Bronchial epithelial cell (primary cell): ENCODE data around the gene RWDD3. TPM values are rescaled to one million over a fixed set of nuclear protein-coding genes. Genes with fewer than 3 reads are reported as not detected.

Source experiments
- DNase-seq: peaks from one replicate; pipeline ENCODE4 v3.0.0-alpha.2; 2010; ENCODE audit warnings: low read depth
- FAIRE-seq: peaks from 2 replicates; lab custom pipeline; 2011; peaks lifted over from hg19 to GRCh38; lab: Jason Lieb, UNC
- H3K27me3 ChIP-seq: 2 replicates; pipeline ENCODE4 v1.5.1; 2011; ENCODE audit warnings: low read length; ENCODE audit not compliant: control insufficient read depth, insufficient read depth
- H3K36me3 ChIP-seq: 2 replicates; pipeline ENCODE4 v1.5.1; 2011; ENCODE audit warnings: low read length; ENCODE audit not compliant: control insufficient read depth, insufficient read depth
- H3K4me3 ChIP-seq: 2 replicates; pipeline ENCODE4 v1.5.1; 2011; ENCODE audit warnings: mild to moderate bottlenecking, low read depth, low read length, control low read depth
- CTCF ChIP-seq: IDR thresholded peaks from 2 replicates; pipeline ENCODE4 v1.5.1; 2011; ENCODE audit warnings: mild to moderate bottlenecking, moderate library complexity, low read length, control low read depth, inconsistent platforms; ENCODE audit not compliant: insufficient read depth, severe bottlenecking
- total RNA-seq: library from RNA; depleted of rRNA; stranded (reverse); fragments of >200 nt; gene quantifications from 2 replicates; pipeline ENCODE4 v1.2.1, GENCODE V29; 2014

RWDD3 gene
- total RNA-seq, 1 donor from 2014 or later = 8.4 TPM

- H3K27me3 ChIP-seq = no peaks in the 10 kb centered on the region
- TF ChIP-seq CTCF = no peak
- DNase-seq = no peak
- no peak overlapping the region for H3K4me3 ChIP-seq
- FAIRE-seq = no peak
- H3K36me3 ChIP-seq = no peaks in the 10 kb centered on the region
These were observed 11.4 kb upstream of the RWDD3 start for GRCh38 chr1:95222629-95223028.

GRCh38 chr1:95223110-95223509 lies 10.9 kb upstream of the RWDD3 start:
- Histone ChIP-seq H3K4me3 (no peak overlapping the region), H3K27me3 (no peaks in the 10 kb centered on the region), H3K36me3 (no peaks in the 10 kb centered on the region)
- FAIRE-seq = no peak
- peak; percentile 29 for DNase-seq
- TF ChIP-seq CTCF = no peak

GRCh38 chr1:95226781-95227660 lies 7.0 kb upstream of the RWDD3 start:
- Histone ChIP-seq H3K27me3 (no peaks in the 10 kb centered on the region), H3K4me3 (no peak overlapping the region), H3K36me3 (no peaks in the 10 kb centered on the region)
- no peak for FAIRE-seq
- TF ChIP-seq CTCF = no peak
- no peak for DNase-seq

- Histone ChIP-seq H3K4me3 (no peak overlapping the region), H3K36me3 (no peaks in the 10 kb centered on the region), H3K27me3 (no peaks in the 10 kb centered on the region)
- DNase-seq = peak; percentile 21
- no peak for FAIRE-seq
- TF ChIP-seq CTCF = no peak
These were observed 5.0 kb upstream of the RWDD3 start for GRCh38 chr1:95229037-95229436.

- TF ChIP-seq CTCF = no peak
These were observed 4.3 kb upstream of the RWDD3 start for GRCh38 chr1:95229706-95230105.

More at GRCh38 chr1:95229706-95230105, 4.3 kb upstream of the RWDD3 start:
- FAIRE-seq (no peak), DNase-seq (no peak)
- Histone ChIP-seq H3K27me3 (no peaks in the 10 kb centered on the region), H3K4me3 (no peak overlapping the region), H3K36me3 (no peaks in the 10 kb centered on the region)
